Measurements from ENCODE around the gene C5orf63. TPM values are rescaled to one million over a fixed set of nuclear protein-coding genes. Genes with fewer than 3 reads are reported as not detected.

The C5orf63 gene
- total RNA-seq, 1 donor from 2014 or later: 11.8 TPM

DNA sequence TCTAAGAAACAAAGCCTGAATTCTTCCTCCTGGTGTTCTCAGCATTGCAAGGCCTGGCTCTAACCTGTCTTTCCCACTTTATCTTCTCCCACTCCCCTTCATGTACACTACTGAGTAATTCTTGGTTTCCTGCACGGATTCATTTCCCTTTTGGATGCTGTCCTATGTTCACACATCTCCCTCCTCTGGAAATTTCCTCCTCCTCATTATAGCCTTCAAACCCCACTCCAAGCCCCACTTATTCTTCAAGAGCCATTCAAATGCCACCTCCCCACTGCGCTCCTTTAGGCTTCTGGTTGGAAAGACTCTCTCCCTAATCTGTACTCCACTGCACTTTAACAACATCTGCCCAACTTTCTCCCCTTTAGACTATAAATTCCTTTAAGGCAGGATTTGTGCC lies 28.2 kb upstream of the C5orf63 start:
- Mint-ChIP-seq H3K4me3 (ENCODE audit: unreplicated experiment) (no peak overlapping the region), H3K27me3 (ENCODE audit: unreplicated experiment) (peaks cover 1% of the 10 kb centered on the region), H3K9me3 (ENCODE audit: unreplicated experiment) (no peaks in the 10 kb centered on the region), H3K27ac (ENCODE audit: unreplicated experiment) (no peak overlapping the region), H3K4me1 (ENCODE audit: low read depth, unreplicated experiment) (peaks cover 7% of the 10 kb centered on the region), H3K36me3 (ENCODE audit: unreplicated experiment) (no peaks in the 10 kb centered on the region)
- TF ChIP-seq, protein P1, sequence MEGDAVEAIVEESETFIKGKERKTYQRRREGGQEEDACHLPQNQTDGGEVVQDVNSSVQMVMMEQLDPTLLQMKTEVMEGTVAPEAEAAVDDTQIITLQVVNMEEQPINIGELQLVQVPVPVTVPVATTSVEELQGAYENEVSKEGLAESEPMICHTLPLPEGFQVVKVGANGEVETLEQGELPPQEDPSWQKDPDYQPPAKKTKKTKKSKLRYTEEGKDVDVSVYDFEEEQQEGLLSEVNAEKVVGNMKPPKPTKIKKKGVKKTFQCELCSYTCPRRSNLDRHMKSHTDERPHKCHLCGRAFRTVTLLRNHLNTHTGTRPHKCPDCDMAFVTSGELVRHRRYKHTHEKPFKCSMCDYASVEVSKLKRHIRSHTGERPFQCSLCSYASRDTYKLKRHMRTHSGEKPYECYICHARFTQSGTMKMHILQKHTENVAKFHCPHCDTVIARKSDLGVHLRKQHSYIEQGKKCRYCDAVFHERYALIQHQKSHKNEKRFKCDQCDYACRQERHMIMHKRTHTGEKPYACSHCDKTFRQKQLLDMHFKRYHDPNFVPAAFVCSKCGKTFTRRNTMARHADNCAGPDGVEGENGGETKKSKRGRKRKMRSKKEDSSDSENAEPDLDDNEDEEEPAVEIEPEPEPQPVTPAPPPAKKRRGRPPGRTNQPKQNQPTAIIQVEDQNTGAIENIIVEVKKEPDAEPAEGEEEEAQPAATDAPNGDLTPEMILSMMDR (IDR thresholded peaks at IDR 0.05; ENCODE audit: partially characterized antibody, unreplicated experiment): no peak
- DNase-seq: no peak

DNA sequence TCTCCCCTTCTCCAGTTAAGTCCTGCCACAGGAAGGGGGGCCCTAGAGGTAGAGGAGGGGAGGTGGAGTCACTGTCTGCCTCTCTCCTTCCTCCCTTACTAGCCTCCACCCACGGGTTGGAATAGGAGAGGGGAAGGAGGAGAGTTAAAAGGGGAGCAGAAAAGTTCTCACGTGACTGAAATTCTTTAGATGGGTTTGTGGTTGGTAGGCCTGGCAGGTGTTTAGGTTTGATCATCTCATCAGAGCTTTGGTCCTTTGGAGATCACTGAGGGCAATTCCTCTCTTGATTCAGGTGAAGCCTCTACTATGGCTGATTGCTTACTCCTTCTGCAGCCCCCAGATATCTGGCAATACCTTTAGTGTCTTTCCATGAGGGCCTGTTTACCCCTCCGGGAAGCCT lies 24.9 kb upstream of the C5orf63 start:
- H3K4me1 Mint-ChIP-seq (ENCODE audit: low read depth, unreplicated experiment): peaks cover 7% of the 10 kb centered on the region
- peaks cover 1% of the 10 kb centered on the region for H3K27me3 Mint-ChIP-seq (ENCODE audit: unreplicated experiment)

DNA sequence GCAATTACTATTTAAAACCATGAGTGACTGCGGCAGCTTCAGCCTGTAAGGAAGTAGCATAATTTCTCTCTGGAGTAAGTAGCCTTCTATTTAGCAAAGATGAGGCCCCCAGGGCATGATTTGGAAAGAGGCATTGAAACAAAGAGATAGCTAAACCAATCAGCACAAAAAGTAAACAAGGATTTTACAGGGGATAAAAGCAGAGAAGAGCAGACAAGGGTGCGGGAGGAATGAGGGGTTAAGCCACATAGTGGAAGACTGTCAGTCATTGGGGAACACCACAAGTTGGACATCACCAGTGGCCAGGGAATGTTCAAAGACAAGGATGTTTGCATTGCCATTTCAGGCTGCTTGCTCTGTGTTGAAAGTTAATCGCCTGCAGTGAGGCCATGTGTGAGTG lies 24.0 kb upstream of the C5orf63 start:
- Mint-ChIP-seq H3K4me1 (ENCODE audit: low read depth, unreplicated experiment) (peaks cover 11% of the 10 kb centered on the region), H3K27me3 (ENCODE audit: unreplicated experiment) (peaks cover 1% of the 10 kb centered on the region), H3K27ac (ENCODE audit: unreplicated experiment) (no peak overlapping the region), H3K4me3 (ENCODE audit: unreplicated experiment) (no peak overlapping the region), H3K9me3 (ENCODE audit: unreplicated experiment) (no peaks in the 10 kb centered on the region), H3K36me3 (ENCODE audit: unreplicated experiment) (no peaks in the 10 kb centered on the region)
- TF ChIP-seq, protein P1 (IDR thresholded peaks at IDR 0.05; ENCODE audit: partially characterized antibody, unreplicated experiment): no peak
- no peak for DNase-seq

More for the DNA sequence above, 24.9 kb upstream of the C5orf63 start:
- DNase-seq: no peak
- Mint-ChIP-seq H3K36me3 (ENCODE audit: unreplicated experiment) (no peaks in the 10 kb centered on the region), H3K27ac (ENCODE audit: unreplicated experiment) (no peak overlapping the region), H3K9me3 (ENCODE audit: unreplicated experiment) (no peaks in the 10 kb centered on the region), H3K4me3 (ENCODE audit: unreplicated experiment) (no peak overlapping the region)
- TF ChIP-seq, protein P1 (IDR thresholded peaks at IDR 0.05; ENCODE audit: partially characterized antibody, unreplicated experiment): no peak

DNA sequence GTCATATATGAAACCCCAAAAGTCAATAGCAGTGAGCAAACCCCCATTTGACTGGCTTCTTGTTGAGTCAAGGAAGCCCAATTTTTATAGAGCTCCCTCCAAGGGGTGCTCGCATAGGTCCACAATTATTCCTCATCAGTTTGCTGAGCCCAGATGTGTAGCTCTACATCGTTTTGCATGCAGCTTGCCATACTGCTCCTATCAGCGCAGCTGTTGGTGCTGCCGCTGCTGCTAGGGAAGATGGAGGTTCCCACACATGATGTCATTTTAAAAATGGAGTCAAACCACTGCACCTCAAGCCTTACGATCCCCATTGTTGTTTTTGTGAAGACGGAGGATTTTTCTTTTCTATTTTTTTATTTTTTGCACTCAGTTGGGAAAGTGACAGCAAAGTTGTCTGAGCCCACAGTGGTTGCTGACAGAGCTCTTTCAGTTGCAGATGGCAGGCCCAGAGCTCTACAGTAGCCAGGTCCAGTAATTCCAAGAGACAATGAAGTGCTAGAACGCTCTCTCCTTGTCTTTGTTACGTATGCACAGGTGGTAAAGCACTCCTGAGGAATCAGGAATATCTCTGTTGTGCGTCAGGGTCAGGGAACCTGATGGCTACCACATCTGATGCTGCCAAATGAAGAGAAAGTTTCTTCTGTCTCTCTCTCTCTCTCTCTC lies 23.2 kb upstream of the C5orf63 start:
- peaks cover 1% of the 10 kb centered on the region for H3K27me3 Mint-ChIP-seq (ENCODE audit: unreplicated experiment)
- H3K4me1 Mint-ChIP-seq (ENCODE audit: low read depth, unreplicated experiment): peaks cover 11% of the 10 kb centered on the region
- no peak for DNase-seq
- TF ChIP-seq, protein P1 (IDR thresholded peaks at IDR 0.05; ENCODE audit: partially characterized antibody, unreplicated experiment): no peak
- H3K27ac Mint-ChIP-seq (ENCODE audit: unreplicated experiment): no peak overlapping the region
- no peak overlapping the region for H3K4me3 Mint-ChIP-seq (ENCODE audit: unreplicated experiment)
- no peaks in the 10 kb centered on the region for H3K9me3 Mint-ChIP-seq (ENCODE audit: unreplicated experiment)
- H3K36me3 Mint-ChIP-seq (ENCODE audit: unreplicated experiment): no peaks in the 10 kb centered on the region

DNA sequence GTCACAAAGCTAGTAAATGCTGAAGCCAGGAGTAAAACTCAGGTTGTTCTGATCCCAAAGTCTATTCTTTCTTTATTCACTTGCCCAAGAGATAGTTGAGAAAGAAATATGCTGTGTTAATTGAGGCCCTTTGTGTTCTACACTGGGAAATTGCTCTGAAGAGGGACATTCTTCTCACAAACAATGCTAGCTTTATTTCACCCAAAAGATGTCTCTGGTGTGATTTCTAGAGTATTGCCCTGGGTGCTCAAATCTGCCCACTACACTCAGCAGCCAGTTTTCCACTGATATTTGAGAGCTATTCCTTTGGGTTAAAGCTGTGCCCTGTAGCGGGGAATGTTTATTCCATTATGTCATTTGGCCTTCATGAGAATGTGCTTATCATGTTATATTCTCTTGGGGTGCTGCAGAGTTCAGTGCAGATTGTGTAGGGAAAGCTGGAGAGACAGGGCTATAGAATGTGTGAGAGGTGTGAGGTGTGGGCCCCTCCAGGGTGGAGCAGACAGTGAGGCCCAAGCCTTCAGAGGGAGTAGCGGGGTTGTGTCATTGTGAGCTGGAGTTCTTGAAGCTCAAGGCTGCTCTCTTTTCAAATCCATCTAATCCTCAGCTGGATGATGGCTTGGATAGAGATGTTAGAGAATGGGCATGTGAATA lies 21.0 kb upstream of the C5orf63 start:
- Mint-ChIP-seq H3K4me1 (ENCODE audit: low read depth, unreplicated experiment) (peaks cover 11% of the 10 kb centered on the region), H3K9me3 (ENCODE audit: unreplicated experiment) (no peaks in the 10 kb centered on the region), H3K36me3 (ENCODE audit: unreplicated experiment) (no peaks in the 10 kb centered on the region), H3K27ac (ENCODE audit: unreplicated experiment) (no peak overlapping the region), H3K27me3 (ENCODE audit: unreplicated experiment) (peaks cover 1% of the 10 kb centered on the region), H3K4me3 (ENCODE audit: unreplicated experiment) (no peak overlapping the region)
- TF ChIP-seq, protein P1 (IDR thresholded peaks at IDR 0.05; ENCODE audit: partially characterized antibody, unreplicated experiment): no peak
- DNase-seq: no peak
